WTC11 (cell line): ENCODE results near the gene HPN.

Experiments
- ATF1 ChIP-seq: sonication (generic); formaldehyde crosslinking; IDR thresholded peaks from 2 replicates; pipeline ENCODE4 v1.8.1; 2023; ENCODE audit warnings: mild to moderate bottlenecking, moderate library complexity, missing genetic modification reagents
- CREB1 ChIP-seq: sonication (generic); formaldehyde crosslinking; IDR thresholded peaks from 2 replicates; pipeline ENCODE4 v1.8.0; 2023; ENCODE audit warnings: mild to moderate bottlenecking, missing genetic modification reagents
- CTCF ChIP-seq: fragments of 200-600 bp; IDR thresholded peaks from 2 replicates; pipeline ENCODE4 v1.8.0; 2022; ENCODE audit warnings: antibody characterized with exemption
- E2F4 ChIP-seq: sonication (generic); formaldehyde crosslinking; IDR thresholded peaks from 2 replicates; pipeline ENCODE4 v1.8.1; 2022; ENCODE audit warnings: low read depth, mild to moderate bottlenecking, moderate library complexity, missing genetic modification reagents, borderline replicate concordance
- ETV6 ChIP-seq: sonication (generic); formaldehyde crosslinking; IDR thresholded peaks from 2 replicates; pipeline ENCODE4 v1.8.1; 2022; ENCODE audit warnings: mild to moderate bottlenecking, missing genetic modification reagents
- FOXJ3 ChIP-seq: sonication (generic); formaldehyde crosslinking; IDR thresholded peaks from 2 replicates; pipeline ENCODE4 v1.9.0; 2021; ENCODE audit warnings: missing genetic modification reagents, mild to moderate bottlenecking, borderline replicate concordance
- MLX ChIP-seq: sonication (generic); formaldehyde crosslinking; IDR thresholded peaks from 2 replicates; pipeline ENCODE4 v1.8.1; 2023; ENCODE audit warnings: mild to moderate bottlenecking, missing genetic modification reagents, moderate library complexity
- NFYB ChIP-seq: sonication (generic); formaldehyde crosslinking; conservative IDR thresholded peaks from 2 replicates; pipeline ENCODE4 v1.8.0; 2022; ENCODE audit warnings: low read depth, missing genetic modification reagents
- STAT6 ChIP-seq: sonication (generic); formaldehyde crosslinking; conservative IDR thresholded peaks from 2 replicates; pipeline ENCODE4 v1.8.1; 2023; ENCODE audit warnings: mild to moderate bottlenecking, low read depth, missing genetic modification reagents, moderate library complexity
- ZBTB43 ChIP-seq: sonication (generic); formaldehyde crosslinking; IDR thresholded peaks from 2 replicates; pipeline ENCODE4 v1.8.1; 2023; ENCODE audit warnings: mild to moderate bottlenecking, missing genetic modification reagents
- ZNF138 ChIP-seq: sonication (generic); formaldehyde crosslinking; conservative IDR thresholded peaks from 2 replicates; pipeline ENCODE4 v1.8.1; 2022; ENCODE audit warnings: mild to moderate bottlenecking, moderate library complexity, missing genetic modification reagents

- TF ChIP-seq NFYB (CRISPR knock-in tag) (no peak), CTCF (no peak), E2F4 (CRISPR knock-in tag) (no peak), FOXJ3 (no peak), ZNF138 (no peak), MLX (CRISPR knock-in tag) (no peak), ZBTB43 (no peak), ATF1 (no peak), ETV6 (CRISPR knock-in tag) (no peak), STAT6 (CRISPR knock-in tag) (no peak), CREB1 (CRISPR knock-in tag) (no peak)
These were observed 15.1 kb downstream of the HPN start for GRCh38 chr19:35056513-35057063.
